Measurements from ENCODE around the gene CADM1. TPM values are rescaled to one million over a fixed set of nuclear protein-coding genes. Genes with fewer than 3 reads are reported as not detected.

The CADM1 gene
- total and polyA plus RNA-seq, 2 donors (not counting 3 experiments of a cell fraction or from before 2014, with no cell fraction given): 0.52 to 2.6 TPM

DNA sequence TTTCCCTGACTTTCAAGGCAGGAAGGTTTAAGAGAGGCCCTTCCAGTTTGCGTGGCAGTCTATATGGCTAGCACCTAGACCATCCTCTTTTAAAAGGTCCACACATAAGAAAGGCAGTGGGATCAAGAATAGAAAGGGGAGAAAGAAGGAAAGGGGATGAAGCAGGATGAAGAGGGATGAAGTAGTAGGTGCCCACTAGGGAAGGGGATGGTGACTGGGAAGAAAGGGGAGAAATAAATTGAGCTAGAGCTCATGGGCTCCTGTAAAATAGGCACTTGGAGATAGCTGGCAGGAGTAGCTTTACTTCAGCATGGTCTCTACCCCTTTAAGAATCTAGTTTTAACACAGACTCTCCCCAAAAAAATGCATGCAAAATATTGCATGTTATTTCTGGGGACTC, 41.5 kb downstream of the CADM1 start:
- intact Hi-C loops (cut with micrococcal nuclease) (no loop called here), dilution Hi-C loops (cut with MboI; ENCODE audit: extremely low pct_ligation_motif_present, low sequenced_read_pairs) (no loop called here)
- Histone ChIP-seq H3K36me3 (ENCODE audit: control insufficient read depth in 2 of 2, extremely low read depth in 1 of 2, insufficient read depth in 2 of 2, low read length in 2 of 2) (no peaks in the 10 kb centered on the region), H4K20me1 (replicated peaks; ENCODE audit: control insufficient read depth, extremely low read depth, insufficient read depth, low read length) (no peaks in the 10 kb centered on the region), H3K9me3 (replicated peaks; ENCODE audit: control insufficient read depth, insufficient read depth, low read length) (no peaks in the 10 kb centered on the region), H3K79me2 (ENCODE audit: control insufficient read depth, insufficient read depth, low read length) (no peaks in the 10 kb centered on the region), H3K9ac (replicated peaks; ENCODE audit: extremely low read depth, insufficient read depth, low read length) (no peak overlapping the region), H3K27ac (ENCODE audit: insufficient read depth, low read depth, low read length) (no peak overlapping the region), H2AFZ (ENCODE audit: low read depth, low read length) (no peak overlapping the region), H3K4me2 (ENCODE audit: insufficient read depth, low read length) (no peak overlapping the region), H3K4me1 (ENCODE audit: control insufficient read depth, extremely low read depth, insufficient read depth, low read length) (no peaks in the 10 kb centered on the region), H3K27me3 (ENCODE audit: control insufficient read depth in 2 of 2, insufficient read depth in 2 of 2, low read length in 2 of 2) (no peaks in the 10 kb centered on the region), H3K9me1 (replicated peaks; ENCODE audit: control insufficient read depth, extremely low read depth, insufficient read depth, low read length) (no peaks in the 10 kb centered on the region), H3K4me3 (replicated peaks in 1 of 3; ENCODE audit: insufficient read depth in 1 of 3, low read depth in 1 of 3, low read length in 3 of 3) (no peak overlapping the region)
- DNase-seq (ENCODE audit: low read depth, low spot score) (no peak), FAIRE-seq (no peak)
- POLR2A ChIA-PET: no interaction called here
- BruUV-seq (replicated peaks): no TSS peak
- CTCF ChIA-PET: no interaction called here
- TF ChIP-seq JUN (IDR thresholded peaks at IDR 0.05; ENCODE audit: borderline replicate concordance, insufficient read depth, insufficient read length, low read depth) (no peak), EZH2 (IDR thresholded peaks at IDR 0.05; ENCODE audit: borderline replicate concordance, low read depth, low read length, severe bottlenecking) (no peak), GATA2 (IDR thresholded peaks at IDR 0.05; ENCODE audit: insufficient read depth, insufficient read length, low read depth, low read length) (no peak), POLR2A (IDR thresholded peaks at IDR 0.05; ENCODE audit: low read depth, low read length) (no peak), MYC (IDR thresholded peaks at IDR 0.05; ENCODE audit: low read depth, low read length) (no peak)
- TF ChIP-seq, protein P1, sequence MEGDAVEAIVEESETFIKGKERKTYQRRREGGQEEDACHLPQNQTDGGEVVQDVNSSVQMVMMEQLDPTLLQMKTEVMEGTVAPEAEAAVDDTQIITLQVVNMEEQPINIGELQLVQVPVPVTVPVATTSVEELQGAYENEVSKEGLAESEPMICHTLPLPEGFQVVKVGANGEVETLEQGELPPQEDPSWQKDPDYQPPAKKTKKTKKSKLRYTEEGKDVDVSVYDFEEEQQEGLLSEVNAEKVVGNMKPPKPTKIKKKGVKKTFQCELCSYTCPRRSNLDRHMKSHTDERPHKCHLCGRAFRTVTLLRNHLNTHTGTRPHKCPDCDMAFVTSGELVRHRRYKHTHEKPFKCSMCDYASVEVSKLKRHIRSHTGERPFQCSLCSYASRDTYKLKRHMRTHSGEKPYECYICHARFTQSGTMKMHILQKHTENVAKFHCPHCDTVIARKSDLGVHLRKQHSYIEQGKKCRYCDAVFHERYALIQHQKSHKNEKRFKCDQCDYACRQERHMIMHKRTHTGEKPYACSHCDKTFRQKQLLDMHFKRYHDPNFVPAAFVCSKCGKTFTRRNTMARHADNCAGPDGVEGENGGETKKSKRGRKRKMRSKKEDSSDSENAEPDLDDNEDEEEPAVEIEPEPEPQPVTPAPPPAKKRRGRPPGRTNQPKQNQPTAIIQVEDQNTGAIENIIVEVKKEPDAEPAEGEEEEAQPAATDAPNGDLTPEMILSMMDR (IDR thresholded peaks at IDR 0.05; ENCODE audit: extremely low read depth in 1 of 2, insufficient read depth in 1 of 2, low read depth in 1 of 2, low read length in 2 of 2): no peak
- TF ChIP-seq, protein P2, sequence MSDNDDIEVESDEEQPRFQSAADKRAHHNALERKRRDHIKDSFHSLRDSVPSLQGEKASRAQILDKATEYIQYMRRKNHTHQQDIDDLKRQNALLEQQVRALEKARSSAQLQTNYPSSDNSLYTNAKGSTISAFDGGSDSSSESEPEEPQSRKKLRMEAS (IDR thresholded peaks at IDR 0.05; ENCODE audit: insufficient read depth, insufficient read length): no peak
